ENCODE measurements around the gene TMEM184B.

DNA sequence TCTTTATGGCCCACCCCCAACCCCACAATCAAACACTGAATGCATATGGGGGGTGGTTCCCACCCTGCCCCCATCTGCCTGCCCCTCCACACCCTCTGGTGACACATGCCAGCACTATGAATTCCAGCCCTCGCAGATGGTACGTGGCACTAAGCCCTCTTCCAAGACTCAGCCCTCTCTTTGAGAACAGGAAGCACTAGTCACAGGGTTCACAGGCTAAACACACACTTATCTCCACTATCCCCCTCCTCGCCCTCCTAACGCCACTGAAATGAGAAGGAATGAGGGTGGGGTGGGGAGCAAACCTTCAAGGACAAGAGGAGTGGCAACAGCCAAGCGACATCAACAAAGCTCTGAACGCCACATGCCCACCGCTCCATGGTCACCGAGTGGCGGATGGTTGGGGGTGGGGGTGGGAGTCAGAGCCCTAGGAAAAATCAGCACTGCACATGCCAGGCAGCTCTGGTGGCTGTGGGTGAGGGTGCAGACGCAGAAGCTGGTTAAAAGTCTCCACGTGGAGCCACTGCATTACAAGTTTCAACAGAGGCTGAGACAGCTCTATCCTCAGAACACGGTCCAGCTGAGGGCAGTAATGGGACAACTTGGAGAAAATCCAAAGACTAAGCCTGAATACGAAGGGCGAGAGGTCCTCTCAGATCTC is 33.6 kb downstream of the TMEM184B start:
- no peak for TF ChIP-seq CTCF (IDR thresholded peaks at IDR 0.05)
- no peak for TF ChIP-seq POLR2A (IDR thresholded peaks at IDR 0.05)
- TF ChIP-seq POLR2AphosphoS5 (IDR thresholded peaks at IDR 0.05), result no peak
